ENCODE measurements around the gene TM6SF1.
"Not testable (repeated sequence)": the region's sequence is repeated elsewhere in the genome, so short reads cannot be mapped to it uniquely, and the experiment has no call there.

The TM6SF1 gene

DNA sequence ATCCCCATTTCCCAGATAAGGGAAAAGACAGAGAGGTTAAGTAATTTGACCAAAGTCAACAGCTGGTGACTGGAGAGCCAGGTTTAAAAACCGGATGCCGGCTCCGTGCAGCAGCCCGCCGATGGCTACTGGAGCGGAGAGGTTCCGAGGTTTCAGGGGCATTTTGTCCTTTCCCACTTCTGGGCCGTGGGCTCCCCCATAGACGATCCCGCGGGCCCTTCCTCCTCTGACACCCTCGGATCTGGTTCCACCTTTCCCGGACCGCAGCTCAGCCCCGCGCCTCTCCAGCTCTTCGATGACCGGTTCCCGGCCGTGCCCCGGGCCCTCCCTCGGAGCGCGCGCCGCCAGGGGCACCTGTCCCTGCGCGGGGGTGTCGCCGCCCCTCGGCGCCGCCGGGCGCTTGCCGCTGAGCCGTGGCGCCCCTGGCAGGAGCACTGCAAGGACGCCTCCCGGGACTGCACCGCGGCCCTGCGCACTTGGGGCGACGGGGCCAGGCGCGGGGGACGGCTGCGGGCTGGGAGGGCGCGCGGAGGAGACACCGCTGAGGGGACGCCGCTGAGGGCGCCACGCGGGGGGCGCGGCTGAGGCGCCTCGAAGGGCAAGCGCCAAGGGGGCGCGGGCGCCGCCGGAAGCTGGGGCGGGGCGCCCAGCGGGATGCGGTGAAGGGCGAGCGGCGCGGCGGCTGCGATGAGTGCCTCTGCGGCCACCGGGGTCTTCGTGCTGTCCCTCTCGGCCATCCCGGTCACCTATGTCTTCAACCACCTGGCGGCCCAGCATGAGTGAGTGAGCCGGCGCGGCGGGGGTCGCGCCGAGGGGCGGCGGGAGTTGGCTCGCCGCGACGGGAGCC is at the start of gene TM6SF1:
TSS of gene TM6SF1 (plus strand) at position 652 of the 847 bp plus-strand sequence. CDS start at position 688, 36 bp downstream.
- peaks cover 6% of the 10 kb centered on the region for H3K36me3 Mint-ChIP-seq
- peak within 1 kb of the TSS; percentile 71 for H3K4me3 Mint-ChIP-seq
- ATAC-seq: peak; percentile 44
- H3K27ac Mint-ChIP-seq: no peak within 1 kb of the TSS
- peaks cover 73% of the 10 kb centered on the region for H3K27me3 Mint-ChIP-seq
- H3K4me1 Mint-ChIP-seq: peaks cover 25% of the 10 kb centered on the region
- peaks cover 5% of the 10 kb centered on the region for H3K9me3 Mint-ChIP-seq

DNA sequence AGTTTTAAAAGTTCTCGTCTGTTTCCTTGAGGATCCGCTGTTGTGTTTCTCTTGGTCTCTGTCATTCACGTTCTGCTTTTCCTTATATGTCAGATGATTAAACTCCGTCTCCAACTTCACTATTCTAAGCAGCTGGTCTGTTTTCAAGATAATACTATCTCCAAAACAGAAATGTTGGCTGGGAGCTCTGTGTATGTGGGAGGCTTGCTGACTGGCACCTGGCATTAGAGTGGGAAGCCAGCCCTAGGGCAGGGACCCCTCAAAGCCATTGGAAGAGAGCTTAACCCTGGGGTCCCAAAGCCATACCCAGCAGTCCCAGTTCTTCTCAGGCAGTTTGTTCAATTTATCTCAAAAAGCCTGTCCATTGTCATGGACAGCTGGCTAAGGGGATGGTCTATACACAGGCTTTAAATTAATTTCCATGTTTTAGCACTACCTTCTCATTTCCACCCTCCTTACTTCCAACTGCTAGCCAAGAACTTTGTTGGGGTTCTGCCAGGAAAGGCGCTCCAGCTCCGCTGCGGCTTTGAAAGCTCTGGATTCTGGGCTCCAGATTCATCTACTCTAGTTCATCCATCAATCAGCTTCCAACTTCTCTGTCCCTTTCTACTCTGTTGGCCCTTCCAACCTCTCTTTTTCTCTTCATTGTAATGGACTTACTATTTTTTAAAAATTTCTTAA is 49.6 kb upstream of the TM6SF1 start:
- H3K27me3 Mint-ChIP-seq: no peaks in the 10 kb centered on the region
- peak overlapping the region; percentile 68 for H3K27ac Mint-ChIP-seq

DNA sequence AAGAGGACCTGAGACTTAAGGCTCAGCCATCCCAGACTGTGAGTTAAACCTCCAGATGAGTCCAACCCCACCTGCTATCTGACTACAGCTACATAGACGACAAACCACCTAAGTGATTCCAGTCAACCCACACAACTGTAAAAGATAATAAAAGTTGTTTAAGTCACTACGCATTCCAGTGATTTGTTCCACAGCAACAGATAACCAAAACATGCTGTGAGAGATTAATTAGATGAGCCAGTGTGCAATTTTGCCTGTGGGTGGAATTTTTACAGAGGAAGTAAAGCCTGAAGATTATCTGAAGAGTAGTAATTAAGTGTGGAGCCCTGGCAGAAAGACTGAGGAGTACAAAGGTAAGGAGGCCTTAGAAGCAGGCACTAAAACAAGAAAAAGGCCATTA is 45.8 kb upstream of the TM6SF1 start:
- Mint-ChIP-seq H3K9me3 (no peaks in the 10 kb centered on the region), H3K36me3 (peaks cover 20% of the 10 kb centered on the region), H3K27ac (no peak overlapping the region), H3K27me3 (no peaks in the 10 kb centered on the region), H3K4me3 (no peak overlapping the region), H3K4me1 (peaks cover 28% of the 10 kb centered on the region)
- ATAC-seq: no peak

More for the DNA sequence above, 49.6 kb upstream of the TM6SF1 start:
- Mint-ChIP-seq H3K4me3 (no peak overlapping the region), H3K36me3 (peaks cover 34% of the 10 kb centered on the region), H3K9me3 (no peaks in the 10 kb centered on the region), H3K4me1 (peaks cover 23% of the 10 kb centered on the region)
- ATAC-seq: no peak

DNA sequence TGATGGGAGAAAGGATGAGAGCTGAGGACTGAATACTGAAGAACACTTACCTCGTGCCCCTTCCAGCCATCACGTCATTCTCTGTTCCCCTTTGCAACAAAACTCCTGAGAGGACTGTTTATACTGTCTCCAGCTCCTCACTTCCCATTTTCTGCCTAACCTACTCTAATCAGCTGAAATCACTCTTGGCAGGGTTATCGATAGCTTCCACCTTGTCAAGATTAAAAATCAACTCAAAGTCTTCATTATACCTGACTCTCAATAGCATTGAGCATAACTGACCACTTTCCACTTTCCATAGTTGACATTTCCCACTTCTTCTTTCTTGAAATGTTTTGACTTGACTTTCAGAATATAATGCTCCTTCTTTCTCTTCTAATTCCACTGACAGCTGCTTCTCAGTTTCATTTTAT is 44.7 kb upstream of the TM6SF1 start:
- Mint-ChIP-seq H3K27me3 (no peaks in the 10 kb centered on the region), H3K9me3 (no peaks in the 10 kb centered on the region), H3K27ac (no peak overlapping the region), H3K4me3 (no peak overlapping the region), H3K4me1 (peaks cover 26% of the 10 kb centered on the region), H3K36me3 (peaks cover 13% of the 10 kb centered on the region)
- peak; percentile 49 for ATAC-seq

DNA sequence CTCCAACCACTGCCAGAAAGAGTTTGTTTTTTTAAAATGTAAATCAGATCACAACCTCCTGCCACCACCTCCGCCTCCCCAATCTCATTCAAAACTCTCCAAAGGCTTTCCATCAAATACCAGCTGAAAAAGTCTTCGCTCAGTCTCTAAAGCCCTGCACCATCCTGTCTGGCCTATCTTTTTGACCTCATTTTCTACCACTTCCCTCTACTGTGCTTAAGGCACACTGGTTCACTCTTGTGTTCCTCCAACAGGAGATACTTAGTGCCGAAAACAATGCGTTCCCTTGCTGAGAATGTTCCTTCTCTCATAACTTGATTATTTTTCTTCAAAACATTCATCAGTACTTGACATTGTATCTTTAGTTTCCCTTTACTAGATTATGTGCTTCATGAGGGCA is 43.9 kb upstream of the TM6SF1 start:
- H3K4me3 Mint-ChIP-seq: no peak overlapping the region
- H3K27ac Mint-ChIP-seq: no peak overlapping the region
- H3K27me3 Mint-ChIP-seq: no peaks in the 10 kb centered on the region
- H3K9me3 Mint-ChIP-seq: no peaks in the 10 kb centered on the region
- peaks cover 24% of the 10 kb centered on the region for H3K4me1 Mint-ChIP-seq
- ATAC-seq: no peak
- H3K36me3 Mint-ChIP-seq: peaks cover 8% of the 10 kb centered on the region

DNA sequence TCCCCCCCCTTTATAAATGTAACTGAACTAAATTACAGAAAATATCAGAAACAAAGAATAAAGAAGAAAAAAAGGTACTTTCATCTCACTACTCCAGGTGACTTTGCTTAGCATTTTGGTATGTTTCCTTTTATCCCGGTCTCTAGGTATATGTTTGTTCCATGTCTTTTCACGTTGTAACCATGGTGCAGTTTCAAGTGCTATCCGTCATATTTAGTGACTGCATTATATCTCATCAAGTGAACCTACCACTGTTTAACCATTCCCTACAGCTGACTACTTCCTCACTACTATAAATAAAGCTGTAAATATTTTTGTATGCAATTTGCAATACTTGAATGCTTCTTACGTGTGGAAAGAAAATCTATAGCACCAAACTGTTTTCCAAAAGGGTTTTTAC is 42.6 kb upstream of the TM6SF1 start:
- Mint-ChIP-seq H3K9me3 (no peaks in the 10 kb centered on the region), H3K4me1 (peaks cover 24% of the 10 kb centered on the region), H3K4me3 (peak overlapping the region; percentile 77), H3K36me3 (peaks cover 8% of the 10 kb centered on the region), H3K27me3 (no peaks in the 10 kb centered on the region), H3K27ac (peak overlapping the region; percentile 76)
- no peak for ATAC-seq

DNA sequence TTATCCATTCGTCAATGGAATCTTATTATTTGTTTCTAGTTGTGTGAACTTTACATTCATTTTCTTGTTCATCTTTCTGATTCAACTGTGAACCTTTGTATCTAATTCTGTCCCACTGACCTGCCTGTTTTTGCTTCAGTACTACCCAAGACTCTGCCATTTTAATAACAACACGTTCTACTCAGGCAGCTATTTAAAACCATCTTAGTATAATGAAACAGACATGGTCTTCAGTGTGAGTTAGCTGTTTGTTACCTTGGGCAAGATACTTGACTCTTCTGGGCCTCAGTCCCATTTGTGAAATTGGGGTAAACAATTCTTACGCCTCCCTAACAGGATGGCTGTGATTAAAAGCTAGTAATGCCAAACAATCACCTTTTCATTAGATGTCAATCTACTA is 42.0 kb upstream of the TM6SF1 start:
- Mint-ChIP-seq H3K36me3 (peaks cover 8% of the 10 kb centered on the region), H3K4me1 (peaks cover 24% of the 10 kb centered on the region), H3K27me3 (no peaks in the 10 kb centered on the region), H3K4me3 (peak overlapping the region; percentile 77), H3K27ac (peak overlapping the region; percentile 76), H3K9me3 (no peaks in the 10 kb centered on the region)
- ATAC-seq: no peak

DNA sequence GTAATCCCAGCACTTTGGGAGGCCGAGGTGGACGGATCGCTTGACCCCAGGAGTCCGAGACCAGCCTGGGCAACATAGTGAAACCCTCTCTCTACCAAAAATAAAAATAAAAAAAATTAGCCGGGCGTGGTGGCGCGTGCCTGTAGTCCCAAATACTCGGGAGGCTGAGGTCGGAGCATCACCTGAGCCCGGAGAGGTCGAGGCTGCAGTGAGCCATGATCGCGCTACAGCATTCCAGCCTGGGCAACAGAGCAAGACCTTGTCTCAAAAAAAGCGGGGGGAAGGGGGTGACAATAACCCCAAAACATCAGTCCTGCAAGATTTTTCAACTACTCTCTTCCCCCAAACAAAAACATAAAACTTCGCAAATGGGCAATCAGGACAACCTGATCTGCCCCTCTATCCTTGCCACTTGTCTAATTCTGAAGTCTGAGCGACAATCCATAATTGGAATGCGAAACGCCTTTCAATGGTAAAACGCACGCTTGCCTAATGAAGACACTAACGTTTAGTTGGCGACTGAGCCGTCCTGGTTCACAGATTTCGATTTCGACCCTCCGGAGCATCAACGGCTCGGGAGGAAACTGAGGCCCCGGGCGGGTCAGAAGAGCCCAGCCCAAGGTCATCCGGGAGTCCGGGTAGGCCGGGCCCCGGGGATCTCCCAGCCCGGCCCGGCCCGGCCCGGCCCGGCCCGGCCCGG is 41.3 kb upstream of the TM6SF1 start:
- Mint-ChIP-seq H3K36me3 (peaks cover 8% of the 10 kb centered on the region), H3K27me3 (no peaks in the 10 kb centered on the region), H3K4me1 (peaks cover 24% of the 10 kb centered on the region), H3K9me3 (no peaks in the 10 kb centered on the region), H3K27ac (peak overlapping the region; percentile 76), H3K4me3 (peak overlapping the region; percentile 77)
- no peak for ATAC-seq

DNA sequence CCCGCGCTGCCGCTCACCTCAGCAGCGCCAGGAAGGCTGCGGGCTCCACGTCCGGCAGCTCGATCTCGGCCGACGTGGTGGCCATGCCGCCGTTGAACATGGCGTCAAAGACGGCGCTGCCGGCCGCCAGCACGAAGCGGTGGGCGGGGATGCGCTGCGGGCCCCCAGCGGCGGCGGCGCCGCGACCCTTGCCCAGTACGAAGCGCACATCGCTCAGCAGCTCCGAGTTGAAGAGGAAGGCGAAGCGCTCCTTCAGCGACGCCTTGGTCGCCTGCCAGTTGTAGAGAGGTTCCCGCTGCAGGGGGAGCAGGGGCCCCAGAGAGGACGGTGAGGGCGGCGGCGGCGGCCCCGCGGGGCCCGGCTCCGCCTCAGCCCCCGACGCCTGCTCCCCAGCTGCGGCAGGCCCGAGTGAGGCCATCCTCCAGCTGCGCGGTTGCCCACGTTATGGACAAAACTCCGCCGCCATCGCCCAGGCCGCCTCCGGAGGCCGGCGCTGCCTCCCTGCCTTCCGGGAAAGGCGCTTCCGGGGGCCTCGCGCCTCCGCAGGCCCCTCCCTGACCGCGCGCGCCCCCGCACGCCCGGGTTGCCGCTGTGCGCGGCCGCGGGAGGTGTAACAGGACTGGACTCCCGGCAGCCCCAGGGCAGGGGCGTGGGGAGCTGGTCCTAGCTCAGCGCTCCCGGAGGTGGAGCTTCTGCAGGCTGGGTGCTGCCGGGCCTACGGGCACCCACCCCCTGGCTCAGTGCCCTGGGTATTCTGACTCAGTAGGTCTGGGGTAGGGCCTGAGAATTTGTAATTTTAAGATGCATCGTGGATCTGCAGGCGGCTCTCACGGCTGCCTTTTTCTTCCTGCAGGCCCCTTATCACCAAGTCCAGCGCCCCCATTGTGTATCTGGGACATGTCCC is 40.5 kb upstream of the TM6SF1 start, which contains the start of gene BTBD1:
TSS of gene BTBD1 (minus strand) at position 519 of the 904 bp plus-strand sequence. CDS start at position 418, 101 bp downstream.
- H3K9me3 Mint-ChIP-seq: no peaks in the 10 kb centered on the region
- peaks cover 8% of the 10 kb centered on the region for H3K36me3 Mint-ChIP-seq
- no peaks in the 10 kb centered on the region for H3K27me3 Mint-ChIP-seq
- H3K27ac Mint-ChIP-seq: peak within 1 kb of the TSS; percentile 76
- peak; percentile 96 for ATAC-seq
- peak within 1 kb of the TSS; percentile 82 for H3K4me3 Mint-ChIP-seq
- H3K4me1 Mint-ChIP-seq: peaks cover 24% of the 10 kb centered on the region

DNA sequence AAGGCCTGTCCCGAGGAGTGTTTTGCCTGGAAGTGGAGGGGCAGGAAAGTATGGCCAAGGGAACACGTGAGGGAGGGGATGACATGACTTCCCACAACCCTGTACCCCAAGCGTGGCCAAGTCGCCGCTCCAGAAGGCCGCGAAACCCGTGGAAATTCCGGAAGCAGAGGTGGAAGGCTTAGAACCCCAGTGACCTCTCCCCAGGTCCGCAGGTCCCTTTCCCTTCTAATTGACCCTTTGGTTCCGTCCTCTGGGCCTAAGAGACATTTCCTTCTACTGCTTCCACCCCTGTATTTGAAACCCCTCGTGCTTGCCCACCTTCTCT is 39.8 kb upstream of the TM6SF1 start:
- H3K4me1 Mint-ChIP-seq: peaks cover 24% of the 10 kb centered on the region
- H3K27me3 Mint-ChIP-seq: no peaks in the 10 kb centered on the region
- peak overlapping the region; percentile 76 for H3K27ac Mint-ChIP-seq
- peak overlapping the region; percentile 82 for H3K4me3 Mint-ChIP-seq
- H3K9me3 Mint-ChIP-seq: no peaks in the 10 kb centered on the region
- peaks cover 8% of the 10 kb centered on the region for H3K36me3 Mint-ChIP-seq
- no peak for ATAC-seq

DNA sequence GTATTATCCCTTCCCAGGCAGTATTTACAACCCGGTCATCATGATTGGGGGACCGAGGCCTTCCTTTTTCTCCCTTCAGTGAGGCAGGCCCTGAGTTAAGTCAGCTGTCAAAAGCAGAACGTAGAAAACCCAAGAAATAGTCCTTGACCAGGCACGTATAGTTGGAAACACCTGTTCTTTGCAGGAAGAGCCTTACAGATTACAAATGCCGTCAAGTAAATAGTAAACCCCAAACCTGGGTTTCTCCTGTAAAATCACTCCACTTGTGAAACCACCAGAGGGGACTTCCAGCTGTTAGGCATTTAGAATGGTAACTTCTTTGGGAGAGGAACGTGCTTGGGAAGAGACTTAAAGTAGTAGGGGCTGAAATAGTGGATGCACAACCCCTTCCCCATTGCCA is 39.4 kb upstream of the TM6SF1 start:
- no peak for ATAC-seq
- no peaks in the 10 kb centered on the region for H3K27me3 Mint-ChIP-seq
- peak overlapping the region; percentile 82 for H3K4me3 Mint-ChIP-seq
- H3K4me1 Mint-ChIP-seq: peaks cover 24% of the 10 kb centered on the region
- H3K36me3 Mint-ChIP-seq: peaks cover 8% of the 10 kb centered on the region
- peak overlapping the region; percentile 76 for H3K27ac Mint-ChIP-seq
- no peaks in the 10 kb centered on the region for H3K9me3 Mint-ChIP-seq

DNA sequence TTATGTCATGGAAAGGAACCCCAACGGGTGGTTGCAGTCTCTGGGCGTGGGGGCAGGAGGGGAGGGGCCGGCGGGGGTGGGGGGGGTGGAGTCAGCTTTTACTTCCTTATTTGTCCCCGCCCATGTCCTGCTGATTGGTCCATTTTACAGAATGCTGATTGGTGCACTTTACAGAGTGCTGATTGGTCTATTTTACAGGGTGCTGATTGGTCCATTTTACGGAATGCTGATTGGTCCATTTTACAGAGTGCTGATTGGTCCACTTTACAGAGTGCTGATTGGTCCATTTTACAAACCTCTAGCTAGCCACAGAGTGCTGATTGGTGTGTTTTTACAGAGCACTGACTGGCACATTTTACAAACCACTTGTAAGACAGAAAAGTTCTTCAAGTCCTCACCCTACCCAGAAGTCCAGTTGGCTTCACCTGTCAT is 38.2 kb upstream of the TM6SF1 start:
- not testable (repeated sequence) for ATAC-seq, H3K9me3 Mint-ChIP-seq, H3K27me3 Mint-ChIP-seq, H3K27ac Mint-ChIP-seq, H3K4me3 Mint-ChIP-seq
- Mint-ChIP-seq H3K4me1 (peaks cover 24% of the 10 kb centered on the region), H3K36me3 (peaks cover 12% of the 10 kb centered on the region)

DNA sequence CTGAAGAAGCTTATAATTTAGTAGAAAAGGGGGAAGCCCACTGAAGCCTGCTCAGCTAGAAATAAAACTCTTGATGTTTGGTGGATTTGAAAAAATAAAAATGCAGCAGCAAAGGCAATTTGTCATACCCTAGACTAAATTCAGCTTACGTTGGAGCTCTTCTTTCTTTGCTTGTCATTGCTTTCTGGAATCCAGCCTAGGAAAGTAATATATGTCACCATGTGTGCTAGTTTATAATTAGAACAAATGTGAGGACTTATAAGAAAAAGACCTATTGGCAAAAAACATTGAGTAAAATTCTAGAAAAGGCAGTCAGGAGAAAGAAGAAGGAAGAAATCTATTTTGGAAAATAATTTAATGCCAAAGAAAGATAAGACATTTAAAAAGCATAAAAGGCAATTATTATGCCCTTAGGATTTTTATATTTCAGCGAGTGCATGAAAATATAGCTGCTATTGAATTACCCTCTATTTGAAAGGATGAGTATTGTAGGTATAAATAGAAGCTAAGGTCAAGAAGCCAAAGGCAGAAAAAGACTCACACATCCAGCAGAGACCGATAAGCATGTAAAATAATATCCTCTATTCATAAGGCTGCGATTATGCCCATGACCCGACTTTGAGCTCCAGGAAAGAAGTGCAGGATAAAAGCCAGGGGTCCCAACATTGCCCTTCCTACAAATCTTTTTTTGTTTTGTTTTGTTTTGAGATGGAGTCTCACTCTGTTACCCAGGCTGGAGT is 29.8 kb upstream of the TM6SF1 start:
- Mint-ChIP-seq H3K27ac (no peak overlapping the region), H3K4me3 (no peak overlapping the region)
- no peak for ATAC-seq

DNA sequence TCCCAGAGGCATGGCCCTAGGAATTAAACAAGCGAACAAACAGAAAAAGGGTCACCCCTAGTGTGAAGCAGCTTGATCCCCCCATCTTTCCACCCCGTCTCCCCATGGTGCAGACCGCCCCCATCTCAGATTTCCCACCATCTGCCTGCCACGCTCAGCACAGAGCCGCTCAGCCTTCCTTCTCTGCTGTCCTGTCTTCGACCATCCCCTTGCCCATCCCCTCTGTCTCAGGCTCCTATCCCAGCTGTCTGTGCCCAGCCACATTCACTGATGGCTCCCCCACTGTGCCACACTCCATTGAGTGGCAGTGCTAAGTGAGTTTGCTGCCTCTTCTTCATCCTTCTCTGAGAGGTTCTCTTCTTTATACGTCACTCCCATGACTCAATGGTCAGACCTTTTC is 28.7 kb upstream of the TM6SF1 start:
- no peaks in the 10 kb centered on the region for H3K4me1 Mint-ChIP-seq
- no peak overlapping the region for H3K27ac Mint-ChIP-seq
- no peak overlapping the region for H3K4me3 Mint-ChIP-seq
- no peak for ATAC-seq
- H3K27me3 Mint-ChIP-seq: peaks cover 67% of the 10 kb centered on the region
- peaks cover 12% of the 10 kb centered on the region for H3K36me3 Mint-ChIP-seq
- peaks cover 12% of the 10 kb centered on the region for H3K9me3 Mint-ChIP-seq

More for the DNA sequence above, 29.8 kb upstream of the TM6SF1 start:
- H3K27me3 Mint-ChIP-seq: peaks cover 66% of the 10 kb centered on the region
- no peaks in the 10 kb centered on the region for H3K4me1 Mint-ChIP-seq
- peaks cover 15% of the 10 kb centered on the region for H3K9me3 Mint-ChIP-seq
- H3K36me3 Mint-ChIP-seq: peaks cover 12% of the 10 kb centered on the region

Measured in stimulated activated memory B cell treated with anti-CD40 and anti-IgM and Interleukin-4, amounts not matched to agents 10 μg/mL and 1 μg/mL and 100 μg/mL, for 72 hours (primary cell).